ENCODE measurements around the gene SERPINA3. TPM values are rescaled to one million over a fixed set of nuclear protein-coding genes. Genes with fewer than 3 reads are reported as not detected.

Gene SERPINA3
- total RNA-seq, 1 experiment from 2014 or later, result not detected

GRCh38 chr14:94631050-94631449 lies 18.9 kb downstream of the SERPINA3 start:
- CTCF ChIA-PET, result no interaction called here
- BruUV-seq (replicated peaks), result no TSS peak

GRCh38 chr14:94631536-94632304 lies 19.5 kb downstream of the SERPINA3 start:
- H3K79me2 ChIP-seq (ENCODE audit: low read depth), result no peaks in the 10 kb centered on the region
- no peaks in the 10 kb centered on the region for H4K20me1 ChIP-seq (ENCODE audit: insufficient read depth)
- H3K4me1 ChIP-seq (replicated peaks; ENCODE audit: insufficient read depth), result no peaks in the 10 kb centered on the region
- ChIA-PET POLR2A (ENCODE audit: unreplicated experiment) (no interaction called here), CTCF (no interaction called here)
- H2AFZ ChIP-seq, result no peak overlapping the region
- H3K36me3 ChIP-seq (ENCODE audit: low read depth), result no peaks in the 10 kb centered on the region
- H3K27me3 ChIP-seq (ENCODE audit: insufficient read depth, low read depth), result no peaks in the 10 kb centered on the region
- TF ChIP-seq EZH2 (IDR thresholded peaks at IDR 0.05; ENCODE audit: low read depth) (no peak), CTCF (conservative IDR thresholded peaks at IDR 0.05) (no peak)
- BruUV-seq (replicated peaks), result no TSS peak
- DNase-seq, result no peak
- no peak overlapping the region for H3K4me2 ChIP-seq
- no peak overlapping the region for H3K27ac ChIP-seq
- intact Hi-C loops (cut with micrococcal nuclease; ENCODE audit: unreplicated experiment), result no loop called here
- no peak overlapping the region for H3K4me3 ChIP-seq
- no peaks in the 10 kb centered on the region for H3F3A ChIP-seq (ENCODE audit: insufficient read depth, low read depth)
- H3K9me3 ChIP-seq (ENCODE audit: insufficient read depth, low read depth), result no peaks in the 10 kb centered on the region
- no peaks in the 10 kb centered on the region for H3K9me2 ChIP-seq (ENCODE audit: insufficient read depth)

More at GRCh38 chr14:94631050-94631449, 18.9 kb downstream of the SERPINA3 start:
- Histone ChIP-seq H3K36me3 (ENCODE audit: low read depth) (no peaks in the 10 kb centered on the region), H3F3A (ENCODE audit: insufficient read depth, low read depth) (no peaks in the 10 kb centered on the region), H4K20me1 (ENCODE audit: insufficient read depth) (no peaks in the 10 kb centered on the region), H3K27me3 (ENCODE audit: insufficient read depth, low read depth) (no peaks in the 10 kb centered on the region), H3K4me2 (no peak overlapping the region), H3K4me1 (replicated peaks; ENCODE audit: insufficient read depth) (no peaks in the 10 kb centered on the region), H2AFZ (no peak overlapping the region), H3K9me3 (ENCODE audit: insufficient read depth, low read depth) (no peaks in the 10 kb centered on the region), H3K79me2 (ENCODE audit: low read depth) (no peaks in the 10 kb centered on the region), H3K4me3 (no peak overlapping the region), H3K9me2 (ENCODE audit: insufficient read depth) (no peaks in the 10 kb centered on the region), H3K27ac (no peak overlapping the region)
- TF ChIP-seq EZH2 (IDR thresholded peaks at IDR 0.05; ENCODE audit: low read depth), result no peak
- no peak for TF ChIP-seq CTCF (conservative IDR thresholded peaks at IDR 0.05)
- intact Hi-C loops (cut with micrococcal nuclease; ENCODE audit: unreplicated experiment), result no loop called here
- DNase-seq, result no peak
- POLR2A ChIA-PET (ENCODE audit: unreplicated experiment), result no interaction called here

- no peaks in the 10 kb centered on the region for H3K9me2 ChIP-seq (ENCODE audit: insufficient read depth)
- H2AFZ ChIP-seq, result no peak overlapping the region
- ChIA-PET CTCF (no interaction called here), POLR2A (ENCODE audit: unreplicated experiment) (no interaction called here)
- intact Hi-C loops (cut with micrococcal nuclease; ENCODE audit: unreplicated experiment), result no loop called here
- no peak for DNase-seq
- no peak overlapping the region for H3K27ac ChIP-seq
- H3F3A ChIP-seq (ENCODE audit: insufficient read depth, low read depth), result no peaks in the 10 kb centered on the region
- H3K4me1 ChIP-seq (replicated peaks; ENCODE audit: insufficient read depth), result no peaks in the 10 kb centered on the region
- TF ChIP-seq EZH2 (IDR thresholded peaks at IDR 0.05; ENCODE audit: low read depth) (no peak), CTCF (conservative IDR thresholded peaks at IDR 0.05) (no peak)
- no peaks in the 10 kb centered on the region for H3K36me3 ChIP-seq (ENCODE audit: low read depth)
- no peaks in the 10 kb centered on the region for H3K27me3 ChIP-seq (ENCODE audit: insufficient read depth, low read depth)
- H3K4me2 ChIP-seq, result no peak overlapping the region
- no TSS peak for BruUV-seq (replicated peaks)
- no peak overlapping the region for H3K4me3 ChIP-seq
- no peaks in the 10 kb centered on the region for H4K20me1 ChIP-seq (ENCODE audit: insufficient read depth)
- H3K79me2 ChIP-seq (ENCODE audit: low read depth), result no peaks in the 10 kb centered on the region
- H3K9me3 ChIP-seq (ENCODE audit: insufficient read depth, low read depth), result no peaks in the 10 kb centered on the region
These were observed 20.1 kb downstream of the SERPINA3 start for GRCh38 chr14:94632305-94632590.
